GM19324 (cell line): ENCODE data around the gene RTN4RL1.

Experiments used
- ATAC-seq: cut with Tn5 transposase; IDR thresholded peaks from one replicate; pipeline ENCODE4 v1.9.1; 2021; ENCODE audit warnings: mild to moderate bottlenecking, moderate library complexity; ENCODE audit not compliant: unreplicated experiment, low FRiP score

Gene RTN4RL1, protein sequence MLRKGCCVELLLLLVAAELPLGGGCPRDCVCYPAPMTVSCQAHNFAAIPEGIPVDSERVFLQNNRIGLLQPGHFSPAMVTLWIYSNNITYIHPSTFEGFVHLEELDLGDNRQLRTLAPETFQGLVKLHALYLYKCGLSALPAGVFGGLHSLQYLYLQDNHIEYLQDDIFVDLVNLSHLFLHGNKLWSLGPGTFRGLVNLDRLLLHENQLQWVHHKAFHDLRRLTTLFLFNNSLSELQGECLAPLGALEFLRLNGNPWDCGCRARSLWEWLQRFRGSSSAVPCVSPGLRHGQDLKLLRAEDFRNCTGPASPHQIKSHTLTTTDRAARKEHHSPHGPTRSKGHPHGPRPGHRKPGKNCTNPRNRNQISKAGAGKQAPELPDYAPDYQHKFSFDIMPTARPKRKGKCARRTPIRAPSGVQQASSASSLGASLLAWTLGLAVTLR

GRCh38 chr17:2025220-2025621 lies at the start of gene RTN4RL1:
Gene RTN4RL1 (minus strand): TSS chr17:2025334. CDS start chr17:2024865, 469 bp downstream.
- ATAC-seq = no peak

DNA sequence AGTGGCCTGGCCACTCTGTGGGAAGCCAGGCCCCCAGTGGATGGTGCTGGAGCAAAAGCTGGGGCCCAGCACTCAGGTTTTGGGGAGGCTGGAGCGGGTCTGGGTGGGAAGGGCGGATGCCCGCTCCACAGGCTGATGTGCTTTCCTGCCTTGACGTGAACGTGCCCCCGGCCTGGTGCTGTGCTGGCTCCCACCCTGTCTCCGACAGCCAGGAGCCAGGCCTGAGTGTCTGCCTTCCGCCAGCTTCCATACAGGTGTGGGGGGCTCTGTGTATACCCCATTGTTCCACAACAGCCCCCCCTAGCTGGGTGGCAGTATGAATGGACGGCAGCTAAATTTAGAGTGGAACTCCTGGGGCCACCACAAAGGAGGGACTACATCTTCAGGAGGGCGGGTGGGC lies 49.8 kb upstream of the RTN4RL1 start:
- no peak for ATAC-seq

DNA sequence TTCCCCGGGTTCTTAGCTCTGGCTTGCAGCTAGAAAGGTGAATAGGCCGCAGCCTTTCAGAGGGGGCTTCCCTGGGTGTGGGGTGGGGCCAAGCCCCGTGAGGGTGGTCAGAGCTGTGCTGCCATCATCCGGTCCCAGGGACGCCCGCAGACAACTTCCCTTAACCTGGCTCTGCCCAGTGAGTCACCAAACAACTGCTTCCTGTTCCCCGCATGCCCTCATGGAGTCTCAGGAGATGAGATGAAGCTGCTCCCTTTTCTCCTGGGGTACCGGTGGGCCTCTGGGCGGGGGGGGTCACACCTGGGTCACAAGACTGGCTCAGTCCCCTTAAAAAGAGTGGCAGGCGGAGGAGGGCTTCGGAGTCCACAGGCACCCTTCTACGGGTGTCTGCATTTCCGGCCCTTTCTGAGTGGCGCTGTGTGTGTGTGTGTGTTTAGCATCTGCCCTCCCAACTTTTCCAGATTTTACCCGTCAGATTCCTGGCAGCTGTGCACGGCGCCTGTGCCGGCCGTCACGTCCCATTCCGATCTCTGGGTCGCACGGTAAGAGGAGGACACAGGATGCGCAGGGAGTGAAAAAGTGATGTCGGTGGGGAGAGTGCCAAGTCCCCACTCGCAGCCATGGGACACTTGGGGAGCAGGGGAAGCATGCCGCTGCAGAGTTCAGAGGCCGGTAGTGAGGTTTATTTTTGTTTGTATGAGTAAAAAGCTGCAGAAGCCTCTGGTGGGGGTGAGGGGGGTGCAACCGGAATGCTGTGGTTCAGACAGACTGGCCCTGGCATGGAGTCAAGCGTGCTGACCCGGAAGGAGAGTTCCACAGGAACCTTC lies 46.5 kb upstream of the RTN4RL1 start:
- no peak for ATAC-seq

DNA sequence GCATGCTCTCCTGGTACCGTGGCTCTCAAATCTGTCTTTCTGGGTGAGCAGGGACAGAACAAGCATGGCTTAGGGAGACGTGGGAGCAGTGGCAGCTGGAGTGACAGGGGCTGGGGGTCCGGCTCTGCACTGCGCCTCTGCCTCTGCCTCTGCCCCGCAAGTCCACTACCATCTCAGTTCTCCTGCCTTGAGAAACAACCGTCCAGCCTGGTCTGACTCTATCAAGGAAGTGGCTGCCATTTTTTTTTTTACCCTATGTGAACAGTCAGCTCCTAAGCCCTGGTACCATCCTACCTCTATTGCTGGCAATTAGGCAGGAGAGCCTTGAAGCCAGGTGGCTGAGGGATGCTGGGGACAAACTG lies 45.9 kb upstream of the RTN4RL1 start:
- ATAC-seq = no peak

- ATAC-seq = peak; percentile 71
Measured at GRCh38 chr17:2070241-2071023, 45.3 kb upstream of the RTN4RL1 start.

DNA sequence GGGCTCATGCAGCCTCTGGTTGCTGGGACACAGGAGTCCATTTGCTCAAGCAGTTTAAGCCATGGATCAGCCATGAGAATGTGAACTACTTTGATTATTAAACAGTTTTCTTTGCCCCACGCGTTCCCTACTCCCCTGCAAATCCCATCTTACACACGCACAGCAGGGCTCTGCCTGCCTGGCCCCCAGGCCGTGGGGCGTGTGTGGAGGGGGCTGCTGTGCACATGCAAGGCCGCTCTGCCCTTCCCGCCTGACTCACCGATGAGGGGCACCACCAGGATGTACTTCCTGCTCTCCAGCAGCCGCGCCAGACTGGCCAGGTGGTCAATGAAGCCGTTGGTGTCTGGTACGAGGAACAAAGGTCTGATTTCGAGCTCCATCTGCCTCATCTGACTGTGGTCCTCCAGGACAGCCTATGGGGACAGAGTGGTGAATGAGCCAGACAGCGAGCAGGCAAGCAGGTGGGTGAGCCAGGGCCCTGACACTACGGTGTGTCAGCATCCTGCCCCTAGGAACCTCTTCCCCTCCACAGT lies 43.5 kb upstream of the RTN4RL1 start:
- ATAC-seq = no peak

DNA sequence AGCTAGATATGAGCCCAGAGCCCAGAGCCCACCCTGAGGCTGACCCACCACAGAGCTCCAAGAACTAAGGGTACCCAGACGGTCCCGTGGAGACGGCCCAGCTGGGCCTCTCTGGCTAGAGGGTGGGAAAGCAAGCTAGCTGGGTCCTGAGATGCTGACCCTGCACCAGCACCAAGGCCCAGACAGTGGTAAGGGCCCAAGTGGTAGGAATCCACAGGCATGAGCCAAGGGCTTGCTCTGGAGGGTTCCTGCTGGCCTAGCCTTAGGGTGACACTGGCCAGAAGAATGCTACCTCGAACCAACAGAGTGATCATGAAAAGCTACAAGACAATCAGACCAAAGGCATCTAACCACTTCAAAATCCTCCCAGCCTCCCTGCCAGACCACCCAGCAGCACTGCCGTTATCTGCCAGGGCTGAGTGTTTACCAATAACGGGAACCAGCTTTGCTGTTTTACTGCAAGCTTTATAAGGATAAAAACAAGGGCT lies 42.9 kb upstream of the RTN4RL1 start:
- no peak for ATAC-seq

DNA sequence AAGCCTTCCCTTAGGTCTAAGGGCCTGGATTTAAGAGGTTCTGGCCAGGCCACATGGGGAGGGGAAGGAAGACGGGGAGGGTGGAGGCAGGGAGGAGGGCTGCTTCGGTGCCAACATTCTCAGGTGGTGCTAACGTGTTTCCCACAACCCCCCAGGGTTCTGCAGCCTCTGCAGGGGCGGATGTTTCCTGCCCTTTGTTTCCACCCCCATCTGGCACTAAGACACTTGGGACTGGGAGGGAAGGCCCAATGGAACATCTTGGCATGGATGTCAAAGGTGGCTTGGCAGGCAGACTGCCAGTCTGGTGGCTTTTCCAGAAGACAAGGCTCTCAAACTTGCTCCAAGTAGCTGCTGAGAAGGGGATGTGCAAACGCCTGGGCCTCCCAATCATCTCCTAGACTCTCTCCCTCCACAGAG lies 42.5 kb upstream of the RTN4RL1 start:
- ATAC-seq = no peak

DNA sequence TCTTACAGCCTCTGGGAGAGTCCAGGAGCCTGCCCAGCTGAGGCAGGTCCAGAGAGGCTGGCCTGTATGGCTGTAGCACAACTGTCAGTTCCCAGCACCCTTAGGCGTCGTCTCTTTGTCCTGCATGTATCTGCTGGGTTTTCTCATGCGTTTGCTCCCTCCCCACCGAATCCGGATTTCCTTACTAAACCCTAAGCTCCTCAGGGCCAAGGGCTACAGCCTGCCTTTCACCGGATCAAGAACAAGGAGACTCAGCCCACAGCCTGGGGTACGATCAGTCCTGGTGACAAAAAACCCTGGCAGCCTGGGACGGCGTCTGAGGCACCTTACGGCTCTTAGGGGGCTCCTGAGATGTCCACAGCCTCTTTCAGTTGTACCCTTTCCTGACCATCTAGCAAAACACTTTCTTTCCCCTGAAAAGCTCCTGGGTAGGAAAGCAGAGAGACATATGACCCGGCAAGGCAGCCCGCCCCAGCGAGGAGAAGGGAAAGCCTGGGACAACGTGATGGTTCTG lies 42.0 kb upstream of the RTN4RL1 start:
- no peak for ATAC-seq

DNA sequence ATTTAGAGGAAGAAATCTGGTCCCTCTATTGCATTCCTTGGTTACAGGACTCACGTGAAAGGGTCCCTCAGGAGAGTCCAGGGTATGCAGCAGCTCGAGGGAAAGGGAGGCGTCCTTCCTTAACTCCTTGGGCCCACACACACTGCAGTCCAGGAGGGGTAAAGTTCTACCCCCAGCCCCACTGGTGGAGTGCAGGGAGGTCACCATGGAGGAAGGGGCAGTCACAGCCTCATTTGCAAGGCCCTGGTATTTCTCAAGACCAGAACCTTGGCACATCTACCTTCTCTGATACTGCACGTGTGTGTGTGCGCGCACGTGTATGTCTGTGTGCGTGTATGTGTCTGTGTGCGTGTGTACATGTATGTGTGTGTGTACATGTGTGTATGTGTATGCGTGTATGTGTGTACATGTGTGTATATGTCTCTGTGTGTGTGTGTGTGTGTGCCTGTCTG lies 40.8 kb upstream of the RTN4RL1 start:
- no peak for ATAC-seq

DNA sequence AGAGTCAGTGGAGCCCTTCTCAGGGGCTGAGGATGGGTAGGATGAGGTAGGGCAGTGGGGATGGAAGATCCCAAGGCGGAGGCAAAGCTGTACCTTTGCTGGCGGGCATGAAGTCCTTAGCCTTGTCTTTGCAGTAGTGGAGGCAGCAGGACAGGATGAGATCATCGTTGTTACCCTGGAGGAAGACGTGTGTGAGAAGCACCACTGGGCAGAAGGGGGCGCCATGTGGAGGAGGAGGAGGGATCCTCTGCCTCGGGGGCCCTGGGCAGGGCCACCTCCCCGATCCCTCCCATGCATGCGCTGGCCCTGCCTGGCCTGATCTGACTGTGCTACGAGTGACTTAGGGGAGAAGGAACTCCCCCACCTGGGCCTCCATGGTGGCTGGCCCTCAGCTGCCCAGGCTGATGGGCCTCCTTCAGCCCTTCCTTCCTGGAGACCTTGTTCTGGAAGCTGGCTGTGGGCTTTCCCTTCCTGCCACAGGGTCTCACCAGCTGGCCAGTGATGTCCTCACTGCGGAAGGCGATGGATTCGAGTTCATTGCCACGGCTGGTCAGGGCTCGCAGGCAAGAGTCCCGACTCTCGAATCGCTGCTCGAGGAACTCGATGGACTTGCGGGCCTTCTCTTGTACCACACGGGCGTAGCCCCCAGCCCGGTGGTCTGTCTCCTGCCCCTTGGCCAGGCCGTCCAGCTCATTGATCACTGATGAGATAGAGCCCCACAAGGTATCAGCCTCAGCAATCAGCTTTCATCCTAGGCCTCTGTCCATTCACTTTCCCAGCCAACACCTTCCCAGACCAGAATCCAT lies 40.0 kb upstream of the RTN4RL1 start:
- no peak for ATAC-seq

DNA sequence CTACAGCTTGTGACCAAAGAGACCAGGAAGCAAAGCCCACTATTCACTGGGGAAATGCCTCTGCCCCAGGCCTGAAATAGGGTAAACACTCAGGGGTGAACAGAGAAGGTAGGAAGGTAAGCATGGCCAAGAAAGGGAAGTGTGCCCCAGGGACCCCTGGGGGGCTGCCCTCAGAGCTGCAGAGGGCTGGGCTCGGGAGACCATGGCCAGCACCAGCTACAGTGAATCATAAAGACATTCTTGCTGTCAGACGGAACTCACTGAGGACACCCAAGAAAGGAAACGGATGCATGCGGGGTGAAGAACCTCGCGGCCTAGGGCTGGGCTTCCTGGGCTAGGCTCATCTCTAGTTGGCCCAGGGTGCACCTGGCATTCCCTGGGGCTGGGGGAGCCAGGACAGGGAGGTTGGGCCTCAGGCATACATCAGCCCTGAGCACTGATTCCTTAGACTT lies 39.4 kb upstream of the RTN4RL1 start:
- no peak for ATAC-seq

DNA sequence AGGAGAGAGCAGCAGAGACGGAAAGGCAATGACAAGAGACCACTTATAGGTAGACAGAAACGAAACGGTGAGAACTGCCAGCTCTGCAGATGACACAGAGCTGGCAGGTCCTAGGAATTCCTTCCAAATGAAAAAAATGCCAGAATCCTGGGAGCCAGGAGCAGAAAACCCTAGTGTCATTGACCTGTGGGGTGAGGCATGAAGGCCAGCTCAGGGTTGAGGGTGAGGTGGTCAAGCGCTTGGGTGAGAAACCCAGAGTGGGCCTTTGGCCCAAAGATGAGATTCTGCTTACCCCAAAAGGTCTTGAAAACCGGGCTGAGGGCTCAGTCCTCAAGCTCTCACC lies 39.0 kb upstream of the RTN4RL1 start:
- no peak for ATAC-seq

GRCh38 chr17:2063261-2064146 lies 38.4 kb upstream of the RTN4RL1 start:
- no peak for ATAC-seq

- no peak for ATAC-seq
Measured at GRCh38 chr17:2062571-2063183, 37.5 kb upstream of the RTN4RL1 start.

DNA sequence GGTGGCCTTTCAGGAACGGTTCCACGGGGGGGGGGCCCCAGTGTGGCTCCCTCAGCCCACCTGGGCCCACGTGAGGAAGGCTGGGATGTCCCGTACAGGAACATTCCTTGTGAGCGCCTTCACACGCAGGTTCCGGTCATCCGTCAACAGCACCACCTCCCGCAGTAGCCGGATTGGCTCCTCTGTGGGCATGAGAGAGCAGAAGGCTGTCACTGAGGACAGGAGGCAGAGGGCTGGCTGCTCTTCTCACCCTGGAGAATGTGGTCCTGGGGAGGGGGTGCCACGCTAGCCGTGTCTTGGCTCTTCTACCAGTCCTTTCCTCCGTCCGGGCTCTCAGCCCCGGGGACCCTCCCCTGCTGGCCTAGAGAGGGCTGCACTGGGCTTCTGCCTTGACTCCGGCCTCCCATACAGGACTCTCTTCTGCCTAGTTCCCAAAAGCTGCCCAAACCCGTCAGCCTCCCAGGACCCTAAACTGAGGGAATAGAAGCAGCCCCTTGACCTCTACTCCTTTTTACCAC lies 36.4 kb upstream of the RTN4RL1 start:
- no peak for ATAC-seq

DNA sequence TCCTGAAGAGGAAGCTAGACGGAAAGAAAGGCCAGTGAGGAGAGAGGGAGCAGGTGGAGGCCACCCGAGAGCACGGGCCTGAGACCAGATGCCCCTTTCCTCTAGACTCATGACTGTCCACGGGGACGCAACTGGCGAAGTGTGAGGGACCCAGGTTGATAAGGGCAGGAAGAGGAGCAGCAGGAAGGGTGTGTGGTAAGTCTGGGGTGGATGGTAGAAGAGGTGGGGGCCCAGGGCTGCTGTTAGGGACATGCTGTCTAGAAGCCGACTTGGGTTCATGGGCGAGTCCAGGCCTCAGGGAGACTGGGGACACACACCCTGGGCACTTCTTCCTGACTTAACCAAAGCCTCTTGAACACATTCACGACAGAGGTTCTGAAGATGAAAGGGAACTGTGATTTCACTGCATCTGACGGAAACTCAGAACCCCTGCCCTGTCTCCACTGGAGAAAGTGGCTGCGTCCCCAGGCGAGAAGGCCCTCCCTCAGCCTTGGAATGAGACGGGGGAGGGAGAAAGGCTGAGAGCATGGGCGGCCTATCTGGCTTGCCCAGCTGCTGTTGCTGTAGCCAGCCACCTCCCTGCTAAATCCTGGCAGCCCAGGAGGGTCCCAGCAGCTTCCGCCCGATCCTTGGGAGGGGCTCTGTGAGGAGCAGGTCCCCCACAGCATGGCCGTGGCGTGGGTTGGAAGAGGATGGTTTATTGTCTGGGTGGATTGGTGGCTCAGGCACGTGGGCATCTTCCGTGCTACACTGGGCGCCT lies 35.7 kb upstream of the RTN4RL1 start:
- ATAC-seq = no peak
